ENCODE results near the gene KLRB1. TPM values are rescaled to one million over a fixed set of nuclear protein-coding genes. Genes with fewer than 3 reads are reported as not detected.
"Not testable (repeated sequence)": the region's sequence is repeated elsewhere in the genome, so short reads cannot be mapped to it uniquely, and the experiment has no call there.

Gene KLRB1
- total RNA-seq, 1 donor from 2014 or later, result not detected

GRCh38 chr12:9590441-9590840, 17.3 kb downstream of the KLRB1 start:
- TF ChIP-seq, protein P1, sequence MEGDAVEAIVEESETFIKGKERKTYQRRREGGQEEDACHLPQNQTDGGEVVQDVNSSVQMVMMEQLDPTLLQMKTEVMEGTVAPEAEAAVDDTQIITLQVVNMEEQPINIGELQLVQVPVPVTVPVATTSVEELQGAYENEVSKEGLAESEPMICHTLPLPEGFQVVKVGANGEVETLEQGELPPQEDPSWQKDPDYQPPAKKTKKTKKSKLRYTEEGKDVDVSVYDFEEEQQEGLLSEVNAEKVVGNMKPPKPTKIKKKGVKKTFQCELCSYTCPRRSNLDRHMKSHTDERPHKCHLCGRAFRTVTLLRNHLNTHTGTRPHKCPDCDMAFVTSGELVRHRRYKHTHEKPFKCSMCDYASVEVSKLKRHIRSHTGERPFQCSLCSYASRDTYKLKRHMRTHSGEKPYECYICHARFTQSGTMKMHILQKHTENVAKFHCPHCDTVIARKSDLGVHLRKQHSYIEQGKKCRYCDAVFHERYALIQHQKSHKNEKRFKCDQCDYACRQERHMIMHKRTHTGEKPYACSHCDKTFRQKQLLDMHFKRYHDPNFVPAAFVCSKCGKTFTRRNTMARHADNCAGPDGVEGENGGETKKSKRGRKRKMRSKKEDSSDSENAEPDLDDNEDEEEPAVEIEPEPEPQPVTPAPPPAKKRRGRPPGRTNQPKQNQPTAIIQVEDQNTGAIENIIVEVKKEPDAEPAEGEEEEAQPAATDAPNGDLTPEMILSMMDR (conservative IDR thresholded peaks at IDR 0.05), result no peak
- H3K4me1 Mint-ChIP-seq, result no peaks in the 10 kb centered on the region
- H3K4me3 Mint-ChIP-seq, result no peak overlapping the region
- no peaks in the 10 kb centered on the region for H3K27me3 Mint-ChIP-seq (ENCODE audit: low read depth)
- peaks cover 2% of the 10 kb centered on the region for H3K36me3 Mint-ChIP-seq (ENCODE audit: low read depth)
- no peak overlapping the region for H3K27ac Mint-ChIP-seq (ENCODE audit: unreplicated experiment)
- DNase-seq (ENCODE audit: low read depth, low spot score), result no peak
- no peaks in the 10 kb centered on the region for H3K9me3 Mint-ChIP-seq

DNA sequence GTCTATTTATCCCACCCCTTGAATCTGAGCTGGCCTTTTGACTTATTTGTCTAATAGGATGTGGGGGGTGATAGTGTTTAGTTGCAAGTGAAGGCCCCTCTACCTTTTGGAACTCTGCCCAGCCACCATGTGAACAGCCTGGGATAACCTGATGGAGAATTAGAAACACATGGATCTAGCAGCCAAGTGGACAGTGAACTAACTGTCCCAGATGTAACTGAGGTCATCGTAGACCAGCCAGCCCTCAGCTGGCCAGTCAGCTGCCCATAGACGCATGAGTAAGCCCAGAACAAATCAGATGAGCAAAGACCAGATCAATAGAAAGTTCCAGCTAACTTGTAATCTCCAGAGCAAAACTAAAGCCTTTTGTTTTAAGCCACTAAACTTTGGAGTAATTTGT, 19.0 kb downstream of the KLRB1 start:
- no peaks in the 10 kb centered on the region for H3K4me1 Mint-ChIP-seq
- no peak for DNase-seq (ENCODE audit: low read depth, low spot score)

GRCh38 chr12:9587987-9588600, 19.6 kb downstream of the KLRB1 start:
- H3K27me3 Mint-ChIP-seq (ENCODE audit: low read depth), result no peaks in the 10 kb centered on the region
- no peak overlapping the region for H3K27ac Mint-ChIP-seq (ENCODE audit: unreplicated experiment)
- H3K9me3 Mint-ChIP-seq, result peaks cover 2% of the 10 kb centered on the region
- no peak for DNase-seq (ENCODE audit: low read depth, low spot score)
- no peaks in the 10 kb centered on the region for H3K4me1 Mint-ChIP-seq
- peaks cover 2% of the 10 kb centered on the region for H3K36me3 Mint-ChIP-seq (ENCODE audit: low read depth)
- no peak overlapping the region for H3K4me3 Mint-ChIP-seq
- TF ChIP-seq, protein P1 (conservative IDR thresholded peaks at IDR 0.05), result no peak

More for the DNA sequence above, 19.0 kb downstream of the KLRB1 start:
- H3K9me3 Mint-ChIP-seq, result no peaks in the 10 kb centered on the region
- H3K27me3 Mint-ChIP-seq (ENCODE audit: low read depth), result no peaks in the 10 kb centered on the region
- peaks cover 2% of the 10 kb centered on the region for H3K36me3 Mint-ChIP-seq (ENCODE audit: low read depth)
- H3K4me3 Mint-ChIP-seq, result no peak overlapping the region
- TF ChIP-seq, protein P1 (conservative IDR thresholded peaks at IDR 0.05), result no peak
- no peak overlapping the region for H3K27ac Mint-ChIP-seq (ENCODE audit: unreplicated experiment)

- H3K36me3 Mint-ChIP-seq (ENCODE audit: low read depth); H3K4me1 Mint-ChIP-seq; H3K27ac Mint-ChIP-seq (ENCODE audit: unreplicated experiment); DNase-seq (ENCODE audit: low read depth, low spot score); H3K4me3 Mint-ChIP-seq; H3K9me3 Mint-ChIP-seq; H3K27me3 Mint-ChIP-seq (ENCODE audit: low read depth): not testable (repeated sequence)
Observed at GRCh38 chr12:9577729-9578128, 30.0 kb downstream of the KLRB1 start.

DNA sequence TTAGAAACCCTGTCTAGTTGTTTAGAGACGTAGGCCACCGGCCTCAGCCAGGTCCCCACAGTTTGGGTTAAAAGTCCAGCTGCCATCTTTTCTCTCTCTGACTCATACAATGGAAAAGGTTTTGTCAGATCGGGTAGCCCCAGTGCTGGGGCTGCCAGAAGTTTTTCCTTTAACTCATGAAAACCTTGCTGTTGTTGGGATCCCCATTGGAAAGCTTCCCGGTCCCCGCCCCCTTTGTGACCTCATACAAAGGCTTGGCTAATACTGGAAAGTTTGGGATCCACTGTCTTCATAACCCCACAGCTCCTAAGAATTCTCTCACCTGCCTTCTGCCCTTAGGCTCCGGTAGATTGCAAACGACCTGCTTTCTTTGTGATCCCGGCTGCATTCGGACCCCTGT, 40.6 kb downstream of the KLRB1 start:
- H3K36me3 Mint-ChIP-seq (ENCODE audit: low read depth); H3K4me1 Mint-ChIP-seq; H3K27me3 Mint-ChIP-seq (ENCODE audit: low read depth); H3K9me3 Mint-ChIP-seq; DNase-seq (ENCODE audit: low read depth, low spot score); H3K27ac Mint-ChIP-seq (ENCODE audit: unreplicated experiment); H3K4me3 Mint-ChIP-seq: not testable (repeated sequence)

DNA sequence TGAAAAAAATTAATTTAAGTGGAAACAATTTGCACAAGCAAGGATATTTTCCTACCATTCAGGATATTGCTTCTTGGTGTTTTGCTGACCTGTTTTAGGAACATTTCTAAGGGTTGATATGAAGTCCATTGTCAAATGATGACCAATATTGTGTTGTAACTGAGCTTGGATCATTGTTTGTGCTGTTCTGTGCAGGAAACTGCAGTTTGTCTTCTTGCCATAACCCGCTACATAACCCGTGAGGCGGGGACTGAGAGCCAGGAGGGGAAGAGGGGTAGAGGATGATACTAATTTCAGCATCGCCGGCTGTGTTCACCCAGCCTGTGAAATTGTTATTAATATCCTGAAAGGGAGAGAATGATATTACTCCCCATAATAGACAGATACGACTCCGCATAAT, 41.6 kb downstream of the KLRB1 start:
- not testable (repeated sequence) for H3K27me3 Mint-ChIP-seq (ENCODE audit: low read depth); H3K36me3 Mint-ChIP-seq (ENCODE audit: low read depth); H3K4me1 Mint-ChIP-seq; H3K4me3 Mint-ChIP-seq; H3K27ac Mint-ChIP-seq (ENCODE audit: unreplicated experiment); DNase-seq (ENCODE audit: low read depth, low spot score); H3K9me3 Mint-ChIP-seq

GRCh38 chr12:9564418-9564817, 43.3 kb downstream of the KLRB1 start:
- H3K4me3 Mint-ChIP-seq; H3K27ac Mint-ChIP-seq (ENCODE audit: unreplicated experiment); H3K4me1 Mint-ChIP-seq; H3K36me3 Mint-ChIP-seq (ENCODE audit: low read depth); H3K27me3 Mint-ChIP-seq (ENCODE audit: low read depth); H3K9me3 Mint-ChIP-seq; DNase-seq (ENCODE audit: low read depth, low spot score): not testable (repeated sequence)

DNA sequence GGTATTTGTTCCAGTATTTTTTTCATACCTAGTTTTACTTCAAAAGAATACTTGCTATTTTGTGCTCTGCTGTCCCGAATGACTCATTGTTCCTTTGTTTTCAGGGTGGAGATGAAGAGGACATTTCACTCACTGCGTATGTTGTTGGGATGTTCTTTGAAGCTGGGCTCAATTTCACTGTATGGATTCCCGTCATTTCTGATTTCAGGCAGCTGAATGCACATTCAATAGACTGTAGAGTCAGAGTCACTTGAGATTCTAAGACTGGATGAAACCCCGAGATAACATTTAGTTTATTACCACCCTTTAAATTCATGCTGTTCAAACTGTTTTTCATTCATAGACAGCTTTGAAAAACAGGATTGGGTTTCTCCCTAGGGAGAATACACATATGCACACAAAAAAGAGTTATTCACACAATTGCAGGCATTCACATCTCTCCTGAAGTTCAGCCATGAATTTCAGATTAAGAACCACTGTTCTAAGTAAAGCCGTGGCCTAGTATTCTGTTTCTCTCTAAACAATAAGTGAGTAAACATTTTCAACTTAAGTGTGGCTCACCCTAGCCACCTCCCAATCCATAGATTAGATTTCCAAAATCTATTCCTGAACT, 44.8 kb downstream of the KLRB1 start:
- H3K9me3 Mint-ChIP-seq; H3K36me3 Mint-ChIP-seq (ENCODE audit: low read depth); DNase-seq (ENCODE audit: low read depth, low spot score); H3K4me3 Mint-ChIP-seq; H3K27me3 Mint-ChIP-seq (ENCODE audit: low read depth); H3K4me1 Mint-ChIP-seq: not testable (repeated sequence)
- H3K27ac Mint-ChIP-seq (ENCODE audit: unreplicated experiment), result peak overlapping the region; percentile 57

GRCh38 chr12:9545489-9545888, 62.2 kb downstream of the KLRB1 start:
- H3K36me3 Mint-ChIP-seq (ENCODE audit: low read depth); H3K27ac Mint-ChIP-seq (ENCODE audit: unreplicated experiment); DNase-seq (ENCODE audit: low read depth, low spot score); H3K9me3 Mint-ChIP-seq; H3K4me3 Mint-ChIP-seq; H3K4me1 Mint-ChIP-seq; H3K27me3 Mint-ChIP-seq (ENCODE audit: low read depth): not testable (repeated sequence)

Data from neural crest cell (in vitro differentiated cells).